SK-N-SH (cell line): ENCODE measurements around the gene UBTD1. TPM values are rescaled to one million over a fixed set of nuclear protein-coding genes. Genes with fewer than 3 reads are reported as not detected.

Experiments used
- CTCF ChIA-PET: fragments of 300-600, 350-600 bp; formaldehyde crosslinking; extraction: SDS; loops from one replicate; lab custom pipeline; 2021; lab: Yijun Ruan, JAX
- POLR2A ChIA-PET: fragments of 350-600 bp; sonication (Branson Sonifier 250); formaldehyde crosslinking; extraction: SDS; loops from one replicate; lab custom pipeline; 2020; ENCODE audit warnings: antibody characterized with exemption, inconsistent platforms; lab: Yijun Ruan, JAX
- DNase-seq: peaks from one replicate; pipeline ENCODE4 v3.0.0; 2012
- H2AFZ ChIP-seq: fragments of 200-600 bp; sonication (generic); 2 replicates; pipeline ENCODE4 v1.8.1; 2016; ENCODE audit warnings: antibody characterized with exemption, mild to moderate bottlenecking, low read depth
- H3F3A ChIP-seq: fragments of 200-600 bp; sonication (generic); replicated peaks from 2 replicates; pipeline ENCODE3; 2016; ENCODE audit warnings: antibody characterized with exemption, mild to moderate bottlenecking; ENCODE audit not compliant: insufficient read depth
- H3K27ac ChIP-seq, 2 experiments: fragments of 200-500 bp in 1 of 2; fragments of 200-600 bp in 1 of 2; sonication (Bioruptor generic) in 1 of 2; sonication (generic), shearing (Covaris generic) in 1 of 2; 2 replicates each; pipeline versions ENCODE4 v1.5.1 to v1.6.1; 2014 to 2016; ENCODE audit warnings: low read depth in 2 of 2, inconsistent platforms in 1 of 2, low read length in 1 of 2, mild to moderate bottlenecking in 1 of 2, mixed read lengths in 1 of 2
- H3K27me3 ChIP-seq: fragments of 200-600 bp; sonication (generic), shearing (Covaris generic); 2 replicates; pipeline ENCODE4 v1.6.1; 2016; ENCODE audit warnings: mixed run types; ENCODE audit not compliant: insufficient read depth
- H3K36me3 ChIP-seq, 2 experiments: fragments of 200-500 bp in 1 of 2; fragments of 200-600 bp in 1 of 2; sonication (Bioruptor generic) in 1 of 2; sonication (generic) in 1 of 2; replicated peaks in 1 of 2; 2 replicates each; pipeline versions ENCODE3 to v1.5.1; 2014 to 2016; ENCODE audit warnings: low read length in 1 of 2, mild to moderate bottlenecking in 1 of 2; ENCODE audit not compliant: insufficient read depth in 2 of 2, control insufficient read depth in 1 of 2
- H3K4me1 ChIP-seq, 2 experiments: fragments of 200-500 bp in 1 of 2; fragments of 200-600 bp in 1 of 2; sonication (Bioruptor generic) in 1 of 2; sonication (generic), shearing (Covaris generic) in 1 of 2; 2 replicates each; pipeline versions ENCODE4 v1.5.1 to v1.6.1; 2014 to 2016; ENCODE audit warnings: low read depth in 1 of 2, low read length in 1 of 2, mixed run types in 1 of 2; ENCODE audit not compliant: insufficient read depth in 2 of 2, control insufficient read depth in 1 of 2
- H3K4me2 ChIP-seq: fragments of 200-600 bp; sonication (generic), shearing (Covaris generic); 2 replicates; pipeline ENCODE4 v1.6.1; 2017; ENCODE audit warnings: mixed run types
- H3K4me3 ChIP-seq, 2 experiments: fragments of 200-500 bp in 1 of 2; fragments of 200-600 bp in 1 of 2; sonication (Bioruptor generic) in 1 of 2; sonication (generic), shearing (Covaris generic) in 1 of 2; 2 replicates each; pipeline versions ENCODE4 v1.5.1 to v1.8.1; 2014 to 2016; ENCODE audit warnings: low read depth in 2 of 2, inconsistent platforms in 1 of 2, low read length in 1 of 2, mild to moderate bottlenecking in 1 of 2, mixed read lengths in 1 of 2, moderate library complexity in 1 of 2
- H3K79me2 ChIP-seq: fragments of 200-600 bp; sonication (generic); 2 replicates; pipeline ENCODE4 v1.8.1; 2017; ENCODE audit warnings: mild to moderate bottlenecking; ENCODE audit not compliant: insufficient read depth
- H3K9ac ChIP-seq: fragments of 200-600 bp; sonication (generic); 2 replicates; pipeline ENCODE4 v1.6.1; 2017; ENCODE audit warnings: mixed run types
- H3K9me2 ChIP-seq: fragments of 200-600 bp; sonication (generic); 2 replicates; pipeline ENCODE4 v1.6.1; 2017; ENCODE audit warnings: mixed run types
- H3K9me3 ChIP-seq: fragments of 200-600 bp; sonication (generic); 2 replicates; pipeline ENCODE4 v1.6.1; 2017; ENCODE audit warnings: mixed run types, mild to moderate bottlenecking, moderate library complexity
- H4K20me1 ChIP-seq: fragments of 200-600 bp; sonication (generic); 2 replicates; pipeline ENCODE4 v1.6.1; 2017; ENCODE audit warnings: mild to moderate bottlenecking, mixed run types; ENCODE audit not compliant: insufficient read depth
- CHD2 ChIP-seq: fragments of 150-350 bp; IDR thresholded peaks from 2 replicates; pipeline ENCODE4 v1.6.1; 2018; ENCODE audit warnings: low read length; ENCODE audit not compliant: partially characterized antibody
- EZH2phosphoT487 ChIP-seq: fragments of 200-600 bp; sonication (generic); IDR thresholded peaks from 2 replicates; pipeline ENCODE4 v1.6.1; 2017; ENCODE audit warnings: low read depth, mixed run types, mild to moderate bottlenecking, antibody characterized with exemption, moderate library complexity, borderline replicate concordance
- FOXJ3 ChIP-seq: sonication (generic); formaldehyde crosslinking; IDR thresholded peaks from 2 replicates; pipeline ENCODE4 v1.5.1; 2020; ENCODE audit warnings: mild to moderate bottlenecking, missing genetic modification reagents
- GABPA ChIP-seq: IDR thresholded peaks from 2 replicates; pipeline ENCODE4 v1.4.0; 2012; ENCODE audit warnings: low read depth, mild to moderate bottlenecking
- GATA2 ChIP-seq: sonication (generic); formaldehyde crosslinking; IDR thresholded peaks from 2 replicates; pipeline ENCODE4 v1.5.0; 2020; ENCODE audit warnings: mild to moderate bottlenecking, missing genetic modification reagents
- RAD21 ChIP-seq: IDR thresholded peaks from 2 replicates; pipeline ENCODE4 v1.6.1; 2012; ENCODE audit warnings: mild to moderate bottlenecking, low read length
- TEAD4 ChIP-seq: IDR thresholded peaks from 2 replicates; pipeline ENCODE4 v1.4.0; 2012; ENCODE audit warnings: mild to moderate bottlenecking, borderline replicate concordance; ENCODE audit not compliant: insufficient read depth
- YY1 ChIP-seq: IDR thresholded peaks from 2 replicates; pipeline ENCODE4 v1.4.0; 2012; ENCODE audit warnings: low read depth, mild to moderate bottlenecking
- WGBS: methylation state at CpG from one replicate; pipeline ENCODE4 v1.1.6; 2017; ENCODE audit warnings: low lambda C conversion rate; 5-methylcytosine and 5-hydroxymethylcytosine counted together
- polyA plus RNA-seq, 3 experiments: library from polyadenylated mRNA; depleted of rRNA; stranded (reverse); fragments of >200 nt; gene quantifications; 2 replicates each; pipeline ENCODE4 v1.2.3, GENCODE V29; 2012
- TF ChIP-seq, protein P1 (sequence below): IDR thresholded peaks from 2 replicates; pipeline ENCODE4; 2012

UBTD1 gene
- polyA plus RNA-seq, 1 of the 3 experiments (the other 2 are of a cell fraction), result 38.8 TPM

DNA sequence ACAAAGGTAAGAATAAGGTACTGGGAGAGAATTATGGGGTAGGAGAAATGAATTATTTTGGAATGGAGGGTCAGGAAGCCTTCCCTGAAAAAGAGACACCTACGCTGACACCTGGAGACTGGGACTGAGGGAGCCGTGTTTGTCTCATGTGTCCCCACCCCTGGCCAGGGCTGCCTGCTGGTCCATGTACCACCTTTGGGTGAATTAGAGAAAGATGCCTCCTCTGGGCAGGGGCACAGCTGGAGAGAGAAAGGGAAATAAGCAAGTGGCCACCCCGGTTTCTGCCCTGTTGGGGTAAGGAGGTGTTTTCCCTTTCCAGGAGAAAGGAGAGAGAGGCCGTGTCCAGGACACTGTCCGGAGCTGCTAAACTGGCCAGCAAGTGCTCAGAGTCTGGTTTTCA is 21.8 kb downstream of the UBTD1 start:
- DNase-seq, result no peak

GRCh38 chr10:97520978-97521761 is 22.4 kb downstream of the UBTD1 start:
- H3K9me2 ChIP-seq, result no peaks in the 10 kb centered on the region
- H4K20me1 ChIP-seq, result peaks cover 86% of the 10 kb centered on the region
- ChIA-PET CTCF (interaction anchor here (0.8 to 2.8 kb wide), 6 partner anchors 11 to 114 kb away, joined by 3 to 10 read pairs (median 3); partner anchors contain the start of gene ANKRD2), POLR2A (interaction anchor here (0.8 kb wide), 1 partner anchor 10 kb away, joined by 4 read pairs; no protein-coding TSS in a partner anchor)
- no peaks in the 10 kb centered on the region for H3K27me3 ChIP-seq
- no peak overlapping the region for H3K4me3 ChIP-seq
- WGBS, result 90% methylated on average over 5 of the region's 11 CpGs
- peaks cover 5% of the 10 kb centered on the region for H3F3A ChIP-seq
- H3K4me2 ChIP-seq, result no peak overlapping the region
- no peak overlapping the region for H2AFZ ChIP-seq
- no peaks in the 10 kb centered on the region for H3K36me3 ChIP-seq
- peaks cover 58% of the 10 kb centered on the region for H3K79me2 ChIP-seq
- no peaks in the 10 kb centered on the region for H3K9me3 ChIP-seq
- H3K27ac ChIP-seq, result no peak overlapping the region
- TF ChIP-seq YY1 (no peak), GABPA (no peak), EZH2phosphoT487 (no peak), RAD21 (no peak), TEAD4 (no peak), FOXJ3 (CRISPR knock-in tag) (no peak), GATA2 (CRISPR knock-in tag) (no peak)
- TF ChIP-seq, protein P1, sequence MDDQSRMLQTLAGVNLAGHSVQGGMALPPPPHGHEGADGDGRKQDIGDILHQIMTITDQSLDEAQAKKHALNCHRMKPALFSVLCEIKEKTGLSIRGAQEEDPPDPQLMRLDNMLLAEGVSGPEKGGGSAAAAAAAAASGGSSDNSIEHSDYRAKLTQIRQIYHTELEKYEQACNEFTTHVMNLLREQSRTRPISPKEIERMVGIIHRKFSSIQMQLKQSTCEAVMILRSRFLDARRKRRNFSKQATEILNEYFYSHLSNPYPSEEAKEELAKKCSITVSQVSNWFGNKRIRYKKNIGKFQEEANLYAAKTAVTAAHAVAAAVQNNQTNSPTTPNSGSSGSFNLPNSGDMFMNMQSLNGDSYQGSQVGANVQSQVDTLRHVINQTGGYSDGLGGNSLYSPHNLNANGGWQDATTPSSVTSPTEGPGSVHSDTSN, result no peak
- TF ChIP-seq, all 33 proteins: peak for 0
- no peak for DNase-seq
- H3K9ac ChIP-seq, result no peak overlapping the region
- H3K4me1 ChIP-seq, result peaks cover 12 to 37% of the 10 kb centered on the region in 2 experiments

More for the DNA sequence above, 21.8 kb downstream of the UBTD1 start:
- peaks cover 5% of the 10 kb centered on the region for H3F3A ChIP-seq
- H3K36me3 ChIP-seq, result no peaks in the 10 kb centered on the region
- TF ChIP-seq FOXJ3 (CRISPR knock-in tag), result no peak
- no peak for TF ChIP-seq CHD2
- whole genome bisulfite sequencing, result 83% methylated on average over 5 of the region's 5 CpGs
- no peak overlapping the region for H3K9ac ChIP-seq
- H3K4me1 ChIP-seq, result peaks cover 12 to 37% of the 10 kb centered on the region in 2 experiments
- H3K27me3 ChIP-seq, result no peaks in the 10 kb centered on the region
- H3K79me2 ChIP-seq, result peaks cover 64% of the 10 kb centered on the region
- no peak overlapping the region for H3K4me2 ChIP-seq
- H3K4me3 ChIP-seq, result no peak overlapping the region
- peaks cover 92% of the 10 kb centered on the region for H4K20me1 ChIP-seq
- ChIA-PET CTCF (interaction anchor here (1.1 to 2.8 kb wide), 2 partner anchors 33 to 56 kb away, joined by 3 to 10 read pairs; no protein-coding TSS in a partner anchor), POLR2A (no interaction called here)
- H3K9me3 ChIP-seq, result no peaks in the 10 kb centered on the region
- no peak overlapping the region for H2AFZ ChIP-seq
- H3K27ac ChIP-seq, result no peak overlapping the region
- no peaks in the 10 kb centered on the region for H3K9me2 ChIP-seq
